ENCODE results near the gene ABCF2.

DNA sequence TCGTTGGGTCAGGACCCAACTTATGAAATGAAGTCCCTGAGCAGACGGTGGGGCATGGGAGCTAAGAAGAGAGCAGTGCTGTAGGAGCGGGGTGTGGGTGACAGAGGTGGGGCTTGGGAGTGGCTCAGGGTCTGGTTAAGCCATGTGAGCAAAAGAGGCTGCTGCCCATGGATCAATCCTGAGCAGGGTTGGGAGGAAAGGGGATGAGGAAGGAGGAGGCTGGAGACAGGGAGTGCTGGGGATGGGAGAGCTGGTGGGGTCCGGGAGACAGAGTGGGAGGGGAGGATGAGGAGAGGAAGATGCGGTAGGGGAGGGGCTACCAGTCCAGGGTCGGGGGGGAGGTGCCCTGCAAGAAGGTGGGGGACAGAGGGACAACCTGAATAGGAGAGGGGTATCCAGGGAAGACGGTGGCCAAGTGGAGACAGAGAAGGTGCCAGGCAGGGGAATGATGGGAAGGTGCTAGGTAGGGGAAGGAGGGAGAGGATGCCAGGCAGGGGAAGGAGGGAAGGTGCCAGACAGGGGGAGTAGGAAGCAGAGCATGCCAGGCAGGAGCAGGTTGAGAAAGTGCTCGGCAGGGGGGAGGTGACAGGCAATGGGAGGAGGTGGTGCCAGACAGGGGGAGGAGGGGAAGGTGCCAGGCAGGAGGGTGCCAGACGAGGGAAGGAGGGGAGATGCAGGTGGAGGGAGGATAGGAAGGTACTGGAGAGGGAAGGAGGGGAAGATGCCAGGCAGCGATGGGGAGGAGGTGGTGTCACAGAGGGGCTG is 49.0 kb upstream of the ABCF2 start:
- TF ChIP-seq CTCF (IDR thresholded peaks at IDR 0.05) (no peak), POLR2A (IDR thresholded peaks at IDR 0.05) (no peak), EP300 (IDR thresholded peaks at IDR 0.05) (no peak)

Measured in gastroesophageal sphincter (tissue), 3 donors.